ENCODE measurements around the gene SUFU. TPM values are rescaled to one million over a fixed set of nuclear protein-coding genes. Genes with fewer than 3 reads are reported as not detected.

SUFU gene
- total and polyA plus RNA-seq, 2 experiments from 2014 or later, result 2.8 to 5.6 TPM

- H3K4me1 Mint-ChIP-seq, result peaks cover 38% of the 10 kb centered on the region
- Histone ChIP-seq H4K20me1 (replicated peaks; ENCODE audit: insufficient read depth) (peaks cover 5% of the 10 kb centered on the region; the same call in 1 of the 2 replicates), H3K79me2 (replicated peaks; ENCODE audit: insufficient read depth) (no peaks in the 10 kb centered on the region), H2AFZ (no peak overlapping the region), H3K36me3 (ENCODE audit: insufficient read depth) (no peaks in the 10 kb centered on the region), H3F3A (replicated peaks; ENCODE audit: low read depth) (0 out of 2 replicates have a peak, but pooled peaks cover 7% of the 10 kb centered on the region), H3K4me3 (no peak overlapping the region), H3K4me2 (no peak overlapping the region), H3K9me2 (ENCODE audit: insufficient read depth) (no peaks in the 10 kb centered on the region), H3K4me1 (ENCODE audit: insufficient read depth) (peaks cover 18% of the 10 kb centered on the region), H3K27me3 (ENCODE audit: insufficient read depth) (no peaks in the 10 kb centered on the region), H3K27ac (ENCODE audit: low read depth) (no peak overlapping the region)
- no peaks in the 10 kb centered on the region for H3K36me3 Mint-ChIP-seq (ENCODE audit: low read depth)
- H3K9me3 Mint-ChIP-seq, result no peaks in the 10 kb centered on the region
- TF ChIP-seq REST (IDR thresholded peaks at IDR 0.05; ENCODE audit: unreplicated experiment) (no peak), STAT1 (IDR thresholded peaks at IDR 0.05; ENCODE audit: unreplicated experiment) (no peak), ZNF331 (CRISPR knock-in tag; IDR thresholded peaks at IDR 0.05; ENCODE audit: low read depth) (no peak), POLR2AphosphoS5 (IDR thresholded peaks at IDR 0.05; ENCODE audit: low read depth) (no peak), ZNF462 (CRISPR knock-in tag; IDR thresholded peaks at IDR 0.05) (no peak), EZH2phosphoT487 (IDR thresholded peaks at IDR 0.05; ENCODE audit: unreplicated experiment) (no peak), NANOG (IDR thresholded peaks at IDR 0.05; ENCODE audit: borderline replicate concordance) (no peak)
- H3K27me3 Mint-ChIP-seq (ENCODE audit: insufficient read depth, low read depth, poor library complexity), result peaks cover 3% of the 10 kb centered on the region
- H3K27ac Mint-ChIP-seq, result no peak overlapping the region
- H3K4me3 Mint-ChIP-seq, result no peak overlapping the region
- DNase-seq (ENCODE audit: low spot score) (no peak), ATAC-seq (no peak)
Observed at GRCh38 chr10:102581401-102581800, 77.6 kb downstream of the SUFU start.
